ENCODE results near the gene JAZF1.

DNA sequence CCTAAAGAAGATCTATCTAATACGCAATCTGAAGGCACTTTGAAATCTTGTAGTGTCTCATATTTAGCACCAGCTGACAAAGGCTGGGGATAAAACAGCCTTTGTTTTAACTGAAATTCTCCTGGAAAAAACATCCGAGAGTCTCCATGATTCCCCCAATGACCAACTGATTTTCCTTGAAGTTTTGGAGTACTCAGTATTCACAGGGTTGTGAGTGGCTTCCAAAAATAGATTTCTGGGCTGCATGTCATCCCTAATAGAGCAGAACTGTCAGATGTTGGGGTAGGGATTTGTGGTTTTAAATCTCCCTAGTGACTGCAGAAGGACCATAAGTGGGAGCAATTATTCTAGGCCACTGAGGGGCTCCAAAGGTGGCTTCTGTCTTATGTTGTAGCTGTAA, 234.2 kb downstream of the JAZF1 start:
- TF ChIP-seq, protein P1, sequence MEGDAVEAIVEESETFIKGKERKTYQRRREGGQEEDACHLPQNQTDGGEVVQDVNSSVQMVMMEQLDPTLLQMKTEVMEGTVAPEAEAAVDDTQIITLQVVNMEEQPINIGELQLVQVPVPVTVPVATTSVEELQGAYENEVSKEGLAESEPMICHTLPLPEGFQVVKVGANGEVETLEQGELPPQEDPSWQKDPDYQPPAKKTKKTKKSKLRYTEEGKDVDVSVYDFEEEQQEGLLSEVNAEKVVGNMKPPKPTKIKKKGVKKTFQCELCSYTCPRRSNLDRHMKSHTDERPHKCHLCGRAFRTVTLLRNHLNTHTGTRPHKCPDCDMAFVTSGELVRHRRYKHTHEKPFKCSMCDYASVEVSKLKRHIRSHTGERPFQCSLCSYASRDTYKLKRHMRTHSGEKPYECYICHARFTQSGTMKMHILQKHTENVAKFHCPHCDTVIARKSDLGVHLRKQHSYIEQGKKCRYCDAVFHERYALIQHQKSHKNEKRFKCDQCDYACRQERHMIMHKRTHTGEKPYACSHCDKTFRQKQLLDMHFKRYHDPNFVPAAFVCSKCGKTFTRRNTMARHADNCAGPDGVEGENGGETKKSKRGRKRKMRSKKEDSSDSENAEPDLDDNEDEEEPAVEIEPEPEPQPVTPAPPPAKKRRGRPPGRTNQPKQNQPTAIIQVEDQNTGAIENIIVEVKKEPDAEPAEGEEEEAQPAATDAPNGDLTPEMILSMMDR (IDR thresholded peaks at IDR 0.05; ENCODE audit: poor library complexity): no peak
- no peak for TF ChIP-seq EZH2 (IDR thresholded peaks at IDR 0.05; ENCODE audit: borderline replicate concordance)

All from hepatocyte (in vitro differentiated cells).